ENCODE measurements around the gene KCND3.

GRCh38 chr1:111825217-111825616 lies 164.3 kb downstream of the KCND3 start:
- no peak for TF ChIP-seq GATA3 (IDR thresholded peaks at IDR 0.05; ENCODE audit: low read depth, low read length)
- no peak for TF ChIP-seq GATA2 (IDR thresholded peaks at IDR 0.05; ENCODE audit: low read depth, low read length)
